Hematopoietic multipotent progenitor cell treated with erythropoietin and hydrocortisone succinate and interleukin-3 and kit ligand, for 15 days (in vitro differentiated cells): ENCODE results near the gene POLR3G.

Source experiments
- DNase-seq: peaks from one replicate; pipeline ENCODE4 v3.0.0-alpha.2; 2015; ENCODE audit warnings: low spot score

The POLR3G gene

DNA sequence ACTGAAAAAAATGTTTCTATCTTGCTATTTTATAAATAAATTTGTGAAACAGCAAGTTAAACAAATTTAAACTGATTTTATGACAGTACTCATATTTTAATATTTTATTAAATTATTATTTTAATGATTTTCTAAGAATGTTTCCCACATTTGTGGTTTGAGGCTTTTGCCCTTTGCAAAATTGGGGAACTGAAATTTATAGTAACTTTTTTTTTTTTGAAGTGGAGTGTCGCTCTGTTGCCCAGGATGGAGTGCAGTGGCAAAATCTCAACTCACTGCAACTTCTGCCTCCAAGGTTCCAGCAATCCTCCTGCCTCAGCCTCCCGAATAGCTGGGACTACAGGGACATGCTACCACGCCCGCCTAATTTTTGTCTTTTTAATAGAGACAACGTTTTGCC, 76.7 kb downstream of the POLR3G start:
- DNase-seq = no peak

DNA sequence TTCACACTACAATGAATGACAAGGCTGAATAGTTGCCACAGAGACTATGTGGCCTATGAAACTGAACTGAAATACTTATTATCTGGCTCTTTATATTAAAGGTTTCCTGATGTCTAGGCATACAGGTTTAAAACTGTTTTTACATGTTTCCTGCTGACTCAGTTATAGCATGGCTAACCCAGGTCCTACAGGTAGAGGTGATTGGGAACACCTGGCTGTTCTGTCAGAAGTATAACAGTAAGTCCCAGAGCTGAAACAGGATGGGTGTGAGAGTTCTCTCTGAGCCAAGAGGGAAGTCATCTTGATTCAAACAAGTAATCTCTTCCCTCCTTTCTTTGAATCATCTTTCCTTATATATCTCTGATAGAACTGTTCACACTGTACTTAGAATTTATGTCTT, 79.0 kb downstream of the POLR3G start:
- no peak for DNase-seq

DNA sequence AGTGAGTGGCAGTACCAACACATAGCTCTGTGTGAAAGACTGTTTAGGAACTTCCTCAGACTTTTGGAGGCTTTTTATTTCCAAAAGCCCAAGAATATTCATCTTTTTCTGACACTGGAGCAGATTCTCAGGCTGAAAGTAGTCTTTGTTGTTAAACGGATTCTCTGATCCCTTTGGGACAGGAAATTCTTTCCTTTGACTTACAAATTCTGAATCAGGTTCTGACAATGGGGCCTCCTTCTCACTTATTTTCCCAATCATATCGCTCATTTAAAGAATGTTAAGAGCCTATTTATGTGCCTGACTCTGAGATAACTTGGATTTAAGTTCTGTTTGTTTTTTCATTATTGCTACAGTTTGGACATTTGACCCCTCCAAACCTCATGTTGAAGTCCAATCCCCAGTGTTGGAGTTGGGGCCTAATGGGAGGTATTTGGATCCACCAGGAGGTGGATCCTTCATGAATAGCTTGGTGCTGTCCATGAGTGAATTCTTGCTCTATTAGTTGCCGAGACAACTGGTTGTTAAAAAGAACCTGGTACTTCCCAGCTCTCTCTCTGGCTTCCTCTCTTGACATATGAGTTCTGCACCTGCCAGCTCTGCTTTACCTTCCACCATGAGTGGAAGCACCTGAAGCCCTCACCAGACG, 79.8 kb downstream of the POLR3G start:
- no peak for DNase-seq

DNA sequence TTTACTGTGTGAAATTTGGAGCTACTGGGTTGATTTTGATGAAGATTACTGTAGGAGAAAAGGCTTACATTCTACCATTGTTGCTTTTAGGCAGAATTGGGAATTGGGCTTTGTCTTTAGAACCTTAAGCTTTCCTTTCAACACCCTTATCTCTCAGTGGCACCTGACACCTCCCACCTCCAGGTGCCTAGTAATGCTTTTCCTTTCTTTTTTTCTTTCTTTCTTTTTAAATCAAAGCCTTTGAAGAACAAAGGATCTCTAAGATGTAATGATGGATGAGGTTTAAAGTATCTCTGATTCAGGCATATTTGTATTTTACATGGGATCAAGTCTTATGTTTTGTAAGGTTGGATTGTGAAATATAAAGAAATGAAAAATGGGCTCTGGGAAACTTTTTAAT, 81.0 kb downstream of the POLR3G start:
- no peak for DNase-seq

DNA sequence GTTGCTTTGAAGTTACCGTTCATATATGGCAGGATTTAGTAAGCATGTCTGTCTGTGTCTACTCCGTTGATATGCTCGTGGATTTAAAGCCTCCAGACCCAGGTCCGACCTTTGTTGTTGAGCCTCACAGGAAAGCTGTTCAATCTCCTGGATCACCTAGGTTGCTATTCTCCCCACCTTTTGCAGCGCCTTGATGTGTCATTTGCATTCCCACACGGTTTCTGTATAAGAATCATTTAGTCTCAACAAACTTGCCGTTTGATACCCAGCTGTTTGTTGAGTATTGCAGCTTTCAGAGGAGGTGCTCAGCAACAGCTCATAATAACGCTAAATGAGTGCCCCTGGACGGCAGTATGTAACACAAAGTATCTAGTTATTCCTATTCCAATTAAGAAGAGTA, 82.7 kb downstream of the POLR3G start:
- DNase-seq = no peak

DNA sequence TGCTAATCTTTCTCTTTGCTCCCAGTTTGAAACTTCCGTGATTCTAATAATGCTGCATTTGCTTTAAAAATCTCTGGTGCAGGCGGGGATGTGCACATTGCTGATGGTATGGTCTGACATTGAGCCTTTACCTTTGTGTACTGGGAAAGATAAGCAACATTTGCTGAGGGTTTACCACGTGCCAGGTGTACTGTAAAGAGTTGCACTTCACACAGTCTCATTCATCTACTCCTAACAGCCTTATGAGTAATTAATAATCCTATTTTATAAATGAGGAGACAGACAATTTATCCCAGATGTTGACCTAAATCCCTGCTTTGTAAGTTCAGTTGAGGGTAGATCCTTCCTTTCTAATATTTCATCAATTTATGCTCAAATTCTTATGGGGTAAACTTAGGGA, 83.2 kb downstream of the POLR3G start:
- no peak for DNase-seq

DNA sequence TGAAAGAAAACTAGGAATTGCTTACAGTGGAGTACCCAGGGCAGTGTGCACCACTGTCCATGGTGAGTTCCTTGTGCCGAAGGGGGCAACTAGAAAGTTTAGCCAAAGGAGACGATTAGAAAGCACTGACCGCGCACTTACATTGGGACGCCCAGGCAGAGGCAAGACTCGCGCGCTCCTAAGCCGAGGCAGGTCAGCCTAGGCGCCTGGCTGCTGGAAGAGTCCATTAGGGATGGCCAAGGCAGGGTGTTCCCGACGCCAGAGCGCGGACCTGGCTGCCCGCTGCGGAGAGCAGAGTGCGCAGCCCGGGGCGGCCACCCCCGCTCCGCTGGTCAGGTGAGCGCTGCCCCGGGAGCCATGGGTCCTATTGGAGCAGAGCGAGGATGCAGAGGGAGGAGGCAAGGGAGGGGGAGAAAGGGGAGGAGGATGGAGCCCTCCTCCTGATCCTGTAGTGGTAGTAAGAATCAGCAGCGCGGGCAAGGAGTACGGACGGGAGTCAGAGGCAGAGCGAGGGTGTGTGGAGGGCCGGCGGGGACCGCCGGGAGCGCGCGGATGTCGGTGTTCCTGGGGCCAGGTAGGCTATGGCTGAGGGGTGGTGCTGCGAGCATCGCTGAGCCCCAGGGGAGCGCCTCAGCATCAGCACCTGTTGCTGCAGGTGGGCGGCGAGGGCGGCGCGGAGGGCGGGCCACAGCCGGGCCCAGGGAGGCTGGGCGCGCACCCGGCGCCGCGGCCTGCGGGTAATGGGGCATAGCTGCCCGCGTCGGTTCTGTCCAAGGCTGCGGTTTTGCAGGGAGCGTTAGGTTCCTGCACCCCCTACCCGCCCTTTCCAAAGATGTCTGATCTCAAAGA, 83.9 kb downstream of the POLR3G start, which contains the start of gene ADGRV1:
Gene ADGRV1, plus strand, starts transcription at position 454 of the 849 bp plus-strand sequence. Its CDS starts 99 bp downstream, at position 553.
- no peak for DNase-seq

DNA sequence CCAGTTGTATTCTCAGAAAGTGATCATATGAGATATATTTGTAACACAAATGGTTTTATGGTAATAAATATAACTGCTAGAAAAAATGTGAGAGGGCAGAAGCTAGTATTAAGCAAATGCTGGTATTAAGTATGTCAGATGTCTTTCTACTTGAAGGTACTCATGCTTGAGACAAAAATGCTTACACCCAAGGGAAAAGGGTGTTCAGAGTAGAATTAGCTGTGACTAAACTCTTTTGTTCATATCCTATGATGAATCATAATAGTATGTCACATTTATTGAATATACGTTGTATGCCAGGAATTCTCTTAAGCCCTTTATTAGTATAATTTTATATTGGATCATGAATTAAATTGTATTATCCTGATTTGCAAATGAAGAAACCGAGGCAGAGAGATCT, 86.1 kb downstream of the POLR3G start:
- no peak for DNase-seq

DNA sequence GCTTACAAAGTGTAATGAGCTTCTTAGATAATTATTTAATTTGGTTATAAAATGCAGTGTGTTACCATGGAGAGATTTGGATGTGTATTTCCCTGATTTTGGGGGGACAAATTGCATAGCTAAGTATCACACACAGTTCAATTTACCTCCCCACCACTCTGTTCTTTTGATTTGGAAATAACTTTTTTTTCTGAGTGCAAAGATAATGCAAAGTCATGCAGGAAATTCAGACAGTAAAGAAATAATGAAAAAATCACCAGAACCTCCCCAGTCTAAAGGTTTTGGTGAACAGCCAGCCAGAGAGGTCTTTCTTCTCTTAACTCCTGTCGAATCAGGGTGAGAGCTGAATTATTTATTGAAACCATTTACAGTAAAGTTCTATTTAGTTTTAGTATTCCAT, 87.1 kb downstream of the POLR3G start:
- DNase-seq = no peak

DNA sequence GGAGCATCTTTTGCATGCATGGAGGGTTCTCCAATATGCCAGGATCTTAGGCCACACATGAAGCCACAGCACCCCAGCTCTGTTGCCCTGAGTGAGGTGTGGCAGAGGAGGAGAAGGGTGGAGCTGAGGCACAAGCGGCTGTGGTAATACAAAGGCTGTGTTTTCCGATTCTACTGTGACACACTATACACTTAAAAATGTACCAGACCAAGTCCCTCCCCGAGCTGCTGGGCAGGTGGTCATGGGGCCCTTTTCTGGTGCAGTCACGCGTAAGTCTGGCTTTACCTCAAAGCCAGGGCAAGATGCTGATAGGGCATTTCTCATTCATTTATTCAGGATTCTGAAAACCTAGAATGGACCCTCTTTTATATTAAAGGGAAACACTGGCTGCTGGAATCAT, 87.7 kb downstream of the POLR3G start:
- no peak for DNase-seq

DNA sequence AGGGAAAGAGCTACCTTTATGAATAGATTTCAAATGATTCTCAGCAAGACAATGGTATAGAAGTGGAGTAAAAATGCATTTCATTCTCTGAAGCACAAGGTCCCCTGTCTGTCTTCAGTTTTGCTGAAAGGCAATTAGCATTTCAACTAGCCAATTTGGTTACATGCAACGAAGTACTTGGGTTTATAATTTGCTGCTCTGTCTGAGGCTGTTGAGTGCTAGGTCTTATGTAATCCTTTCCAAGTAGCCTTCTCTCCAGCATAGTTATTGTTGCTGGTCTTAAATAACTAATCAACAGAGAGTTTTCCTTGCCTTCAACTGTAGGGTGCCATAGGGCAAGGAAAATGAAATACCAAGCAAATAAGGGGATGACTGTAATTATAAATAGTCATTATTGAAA, 88.4 kb downstream of the POLR3G start:
- no peak for DNase-seq
